ENCODE data around the gene TSC1.

Gene TSC1

GRCh38 chr9:132937463-132937901 is 6.9 kb downstream of the TSC1 start:
- Mint-ChIP-seq H3K9me3 (no peaks in the 10 kb centered on the region), H3K4me1 (peaks cover 9 to 14% of the 10 kb centered on the region in 2 donors)
- DNase-seq, result no peak

GRCh38 chr9:132935026-132935425 is 9.4 kb downstream of the TSC1 start:
- Mint-ChIP-seq H3K27me3 (no peaks in the 10 kb centered on the region), H3K27ac (no peak overlapping the region), H3K4me1 (peaks cover 4 to 10% of the 10 kb centered on the region in 2 donors), H3K9me3 (no peaks in the 10 kb centered on the region), H3K36me3 (peaks cover 19 to 26% of the 10 kb centered on the region in 2 donors), H3K4me3 (no peak overlapping the region)
- ATAC-seq (replicated peaks), result no peak
- no peak for DNase-seq

More at GRCh38 chr9:132937463-132937901, 6.9 kb downstream of the TSC1 start:
- no peaks in the 10 kb centered on the region for H3K27me3 Mint-ChIP-seq
- no peak overlapping the region for H3K4me3 Mint-ChIP-seq
- peaks cover 15 to 16% of the 10 kb centered on the region in 2 donors for H3K36me3 Mint-ChIP-seq
- no peak for ATAC-seq (replicated peaks)
- no peak overlapping the region for H3K27ac Mint-ChIP-seq

- ATAC-seq (replicated peaks) (no peak), DNase-seq (no peak)
- Mint-ChIP-seq H3K4me1 (peaks cover 4 to 10% of the 10 kb centered on the region in 2 donors), H3K9me3 (no peaks in the 10 kb centered on the region), H3K27ac (no peak overlapping the region), H3K4me3 (no peak overlapping the region), H3K27me3 (no peaks in the 10 kb centered on the region), H3K36me3 (peaks cover 24 to 41% of the 10 kb centered on the region in 2 donors)
Measured at GRCh38 chr9:132931178-132931735, 13.2 kb downstream of the TSC1 start.

- Mint-ChIP-seq H3K27me3 (no peaks in the 10 kb centered on the region), H3K27ac (no peak overlapping the region), H3K36me3 (peaks cover 17 to 47% of the 10 kb centered on the region in 2 donors), H3K9me3 (no peaks in the 10 kb centered on the region), H3K4me3 (no peak overlapping the region), H3K4me1 (peaks cover 0 to 8% of the 10 kb centered on the region in 2 donors)
- DNase-seq (no peak), ATAC-seq (replicated peaks) (no peak)
Measured at GRCh38 chr9:132927704-132928103, 16.7 kb downstream of the TSC1 start.

- H3K36me3 Mint-ChIP-seq, result peaks cover 34 to 63% of the 10 kb centered on the region in 2 donors
Measured at GRCh38 chr9:132923346-132923902, 21.0 kb downstream of the TSC1 start.

GRCh38 chr9:132919614-132920268 is 24.7 kb downstream of the TSC1 start:
- Mint-ChIP-seq H3K27ac (no peak overlapping the region), H3K4me3 (no peak overlapping the region), H3K4me1 (no peaks in the 10 kb centered on the region), H3K27me3 (no peaks in the 10 kb centered on the region), H3K36me3 (peaks cover 53 to 71% of the 10 kb centered on the region in 2 donors), H3K9me3 (no peaks in the 10 kb centered on the region)
- DNase-seq (no peak), ATAC-seq (replicated peaks) (no peak)

More at GRCh38 chr9:132923346-132923902, 21.0 kb downstream of the TSC1 start:
- no peaks in the 10 kb centered on the region for H3K4me1 Mint-ChIP-seq
- DNase-seq, result no peak
- no peaks in the 10 kb centered on the region for H3K27me3 Mint-ChIP-seq
- no peak overlapping the region for H3K4me3 Mint-ChIP-seq
- no peak overlapping the region for H3K27ac Mint-ChIP-seq
- no peak for ATAC-seq (replicated peaks)
- no peaks in the 10 kb centered on the region for H3K9me3 Mint-ChIP-seq

GRCh38 chr9:132914924-132915323 is 29.5 kb downstream of the TSC1 start:
- Mint-ChIP-seq H3K4me3 (no peak overlapping the region), H3K36me3 (peaks cover 49 to 63% of the 10 kb centered on the region in 2 donors), H3K4me1 (no peaks in the 10 kb centered on the region), H3K9me3 (no peaks in the 10 kb centered on the region), H3K27ac (no peak overlapping the region), H3K27me3 (no peaks in the 10 kb centered on the region)
- DNase-seq, result no peak
- no peak for ATAC-seq (replicated peaks)

- Mint-ChIP-seq H3K27me3 (no peaks in the 10 kb centered on the region), H3K36me3 (peaks cover 28 to 44% of the 10 kb centered on the region in 2 donors), H3K4me3 (no peak overlapping the region), H3K4me1 (no peaks in the 10 kb centered on the region), H3K27ac (no peak overlapping the region), H3K9me3 (no peaks in the 10 kb centered on the region)
- DNase-seq (no peak), ATAC-seq (replicated peaks) (no peak)
Measured at GRCh38 chr9:132912131-132912530, 32.3 kb downstream of the TSC1 start.

GRCh38 chr9:132910376-132910775 is 34.0 kb downstream of the TSC1 start:
- Mint-ChIP-seq H3K9me3 (no peaks in the 10 kb centered on the region), H3K27me3 (no peaks in the 10 kb centered on the region), H3K4me1 (no peaks in the 10 kb centered on the region), H3K36me3 (peaks cover 26 to 45% of the 10 kb centered on the region in 2 donors), H3K27ac (no peak overlapping the region), H3K4me3 (no peak overlapping the region)
- no peak for DNase-seq
- no peak for ATAC-seq (replicated peaks)

GRCh38 chr9:132909311-132909710 is 35.1 kb downstream of the TSC1 start:
- Mint-ChIP-seq H3K4me1 (no peaks in the 10 kb centered on the region), H3K36me3 (peaks cover 27 to 43% of the 10 kb centered on the region in 2 donors), H3K27ac (no peak overlapping the region)

GRCh38 chr9:132908635-132909034 is 35.8 kb downstream of the TSC1 start:
- H3K27ac Mint-ChIP-seq, result no peak overlapping the region
- no peaks in the 10 kb centered on the region for H3K4me1 Mint-ChIP-seq
- no peak overlapping the region for H3K4me3 Mint-ChIP-seq
- no peaks in the 10 kb centered on the region for H3K27me3 Mint-ChIP-seq
- no peaks in the 10 kb centered on the region for H3K9me3 Mint-ChIP-seq
- peaks cover 27 to 48% of the 10 kb centered on the region in 2 donors for H3K36me3 Mint-ChIP-seq
- no peak for ATAC-seq (replicated peaks)
- no peak for DNase-seq

More at GRCh38 chr9:132909311-132909710, 35.1 kb downstream of the TSC1 start:
- no peak for ATAC-seq (replicated peaks)
- Mint-ChIP-seq H3K9me3 (no peaks in the 10 kb centered on the region), H3K27me3 (no peaks in the 10 kb centered on the region), H3K4me3 (no peak overlapping the region)
- no peak for DNase-seq

GRCh38 chr9:132905726-132906125 is 38.7 kb downstream of the TSC1 start:
- peaks cover 24 to 49% of the 10 kb centered on the region in 2 donors for H3K36me3 Mint-ChIP-seq
- no peak overlapping the region for H3K4me3 Mint-ChIP-seq

GRCh38 chr9:132903574-132904492 is 40.6 kb downstream of the TSC1 start:
- Mint-ChIP-seq H3K27ac (peak overlapping the region; percentile 81), H3K4me3 (no peak overlapping the region), H3K27me3 (no peaks in the 10 kb centered on the region), H3K36me3 (peaks cover 34 to 47% of the 10 kb centered on the region in 2 donors), H3K9me3 (no peaks in the 10 kb centered on the region), H3K4me1 (peaks cover 3 to 12% of the 10 kb centered on the region in 2 donors)
- ATAC-seq (replicated peaks) (no peak), DNase-seq (no peak)

More at GRCh38 chr9:132905726-132906125, 38.7 kb downstream of the TSC1 start:
- DNase-seq (no peak), ATAC-seq (replicated peaks) (no peak)
- H3K27ac Mint-ChIP-seq, result no peak overlapping the region
- no peaks in the 10 kb centered on the region for H3K27me3 Mint-ChIP-seq
- peaks cover 3 to 12% of the 10 kb centered on the region in 2 donors for H3K4me1 Mint-ChIP-seq
- no peaks in the 10 kb centered on the region for H3K9me3 Mint-ChIP-seq

All from stimulated activated naive B cell treated with anti-CD40 and anti-IgM and Interleukin-4, amounts not matched to agents 10 μg/mL and 1 μg/mL and 100 μg/mL, for 72 hours (primary cell).